Upper lobe of left lung (tissue), 6 donors: Measurements from ENCODE around the gene CTCF. TPM values are rescaled to one million over a fixed set of nuclear protein-coding genes. Genes with fewer than 3 reads are reported as not detected.

Source experiments
- ATAC-seq, 2 donors: fragments of 200-7000 bp; cut with Tn5 transposase; one replicate each; pipeline ENCODE4 v1.9.1; 2022; ENCODE audit warnings: mild to moderate bottlenecking in 2 of 2, moderate library complexity in 2 of 2; ENCODE audit not compliant: low FRiP score in 2 of 2
- DNase-seq, 2 donors: peaks; one replicate each; pipeline ENCODE4 v3.0.0-alpha.2; 2019 to 2020
- H3K27ac ChIP-seq, 4 donors: fragments of 200-600 bp; sonication (generic); one replicate each; pipeline ENCODE4 v1.5.1; 2016 to 2019
- H3K27me3 ChIP-seq, 4 donors: fragments of 200-600 bp; sonication (generic); one replicate each; pipeline ENCODE4 v1.5.1; 2017 to 2019
- H3K36me3 ChIP-seq, 4 donors: fragments of 200-600 bp; sonication (generic); one replicate each; pipeline ENCODE4 v1.5.1; 2016 to 2019
- H3K4me1 ChIP-seq, 4 donors: fragments of 200-600 bp; sonication (generic); one replicate each; pipeline ENCODE4 v1.5.1; 2018 to 2019
- H3K4me3 ChIP-seq, 4 donors: fragments of 200-600 bp; sonication (generic); one replicate each; pipeline ENCODE4 v1.5.1; 2017 to 2019; ENCODE audit warnings: mild to moderate bottlenecking in 2 of 4, moderate library complexity in 1 of 4
- H3K9me3 ChIP-seq, 4 donors: fragments of 200-600 bp; sonication (generic); one replicate each; pipeline ENCODE4 v1.5.1; 2018 to 2019
- CTCF ChIP-seq, 6 experiments: fragments of 450-650 bp in 4 of 6; fragments of 200-600 bp in 2 of 6; sonication (generic) in 2 of 6; IDR thresholded peaks; one replicate each; pipeline ENCODE4 v1.5.1; 2016 to 2019; ENCODE audit warnings: antibody characterized with exemption in 6 of 6
- EP300 ChIP-seq, 4 donors: sonication (generic); formaldehyde crosslinking; IDR thresholded peaks; one replicate each; pipeline ENCODE4 v1.5.1; 2017; ENCODE audit warnings: antibody characterized with exemption in 4 of 4, control low read depth in 2 of 4
- POLR2A ChIP-seq, 4 donors: fragments of 450-650 bp; IDR thresholded peaks; one replicate each; pipeline ENCODE4 v1.5.1; 2016 to 2017; ENCODE audit warnings: antibody characterized with exemption in 4 of 4, mild to moderate bottlenecking in 2 of 4
- POLR2AphosphoS5 ChIP-seq, 2 donors: sonication (generic); formaldehyde crosslinking; IDR thresholded peaks; one replicate each; pipeline ENCODE4 v1.5.1; 2017; ENCODE audit warnings: antibody characterized with exemption in 2 of 2
- WGBS, 2 donors: methylation state at CpG; one replicate each; pipeline ENCODE4 v1.1.5; 2017 to 2018; 5-methylcytosine and 5-hydroxymethylcytosine counted together
- total RNA-seq, 6 donors: library from RNA; depleted of rRNA in 4 of 6; stranded (reverse); fragments of >200 nt in 4 of 6; gene quantifications; one replicate each; pipeline versions ENCODE4 v1.1.0 to v1.2.1, GENCODE V29; 2016 to 2021
- donor health status: DM: no; HTN: no; CAD: no; lungs with moderate emphysema.
- donor health status: DM: no; HTN: yes; CAD: no; lungs with severe emphysema.

CTCF gene
- total RNA-seq, 6 donors from 2014 or later = 29.7 to 42.6 (median 34.2) TPM

GRCh38 chr16:67534431-67534830 lies 27.9 kb upstream of the CTCF start:
- DNase-seq = no peak
- no peaks in the 10 kb centered on the region for H3K27me3 ChIP-seq
- no peak for ATAC-seq
- TF ChIP-seq POLR2AphosphoS5 (IDR thresholded peaks at IDR 0.05) = no peak
- no peak for TF ChIP-seq EP300 (IDR thresholded peaks at IDR 0.05)
- no peak for TF ChIP-seq CTCF (IDR thresholded peaks at IDR 0.05)
- TF ChIP-seq POLR2A (IDR thresholded peaks at IDR 0.05) = no peak
- no peak overlapping the region for H3K27ac ChIP-seq
- peaks cover 48 to 72% (median 60%) of the 10 kb centered on the region in 4 donors for H3K4me1 ChIP-seq
- H3K4me3 ChIP-seq = no peak overlapping the region
- H3K36me3 ChIP-seq = peaks cover 0 to 12% (median 0%) of the 10 kb centered on the region in 4 donors
- H3K9me3 ChIP-seq = no peaks in the 10 kb centered on the region

GRCh38 chr16:67535201-67535600 lies 27.1 kb upstream of the CTCF start:
- Histone ChIP-seq H3K9me3 (no peaks in the 10 kb centered on the region), H3K4me1 (peaks cover 51 to 76% (median 65%) of the 10 kb centered on the region in 4 donors), H3K27me3 (no peaks in the 10 kb centered on the region), H3K27ac (no peak overlapping the region), H3K36me3 (peaks cover 0 to 20% (median 7%) of the 10 kb centered on the region in 4 donors), H3K4me3 (no peak overlapping the region)
- TF ChIP-seq POLR2AphosphoS5 (IDR thresholded peaks at IDR 0.05) = no peak
- no peak for TF ChIP-seq CTCF (IDR thresholded peaks at IDR 0.05)
- no peak for TF ChIP-seq EP300 (IDR thresholded peaks at IDR 0.05)
- TF ChIP-seq POLR2A (IDR thresholded peaks at IDR 0.05) = no peak
- DNase-seq (no peak), ATAC-seq (no peak)
- WGBS, 2 donors = 93 to 94% methylated on average over 2 of the region's 2 CpGs

GRCh38 chr16:67537270-67537635 lies 25.1 kb upstream of the CTCF start:
- no peaks in the 10 kb centered on the region for H3K27me3 ChIP-seq
- peak; percentile 76 to 93 for DNase-seq
- peaks cover 9 to 40% (median 26%) of the 10 kb centered on the region in 4 donors for H3K36me3 ChIP-seq
- peak; percentile 17 to 89 for ATAC-seq
- peak in 1 of 4 donors; percentile 6 for TF ChIP-seq EP300 (IDR thresholded peaks at IDR 0.05)
- peak in 2 of 6 experiments; percentile 1 to 21 for TF ChIP-seq CTCF (IDR thresholded peaks at IDR 0.05)
- TF ChIP-seq POLR2A (IDR thresholded peaks at IDR 0.05) = peak in 3 of 4 donors; percentile 55 to 80 (median 75)
- peak; percentile 46 to 70 for TF ChIP-seq POLR2AphosphoS5 (IDR thresholded peaks at IDR 0.05)
- 1 to 8% methylated on average over 6 to 15 of the region's 32 CpGs for WGBS, 2 donors
- no peaks in the 10 kb centered on the region for H3K9me3 ChIP-seq
- peaks cover 43 to 76% (median 65%) of the 10 kb centered on the region in 4 donors for H3K4me1 ChIP-seq
- H3K4me3 ChIP-seq = peak overlapping the region; percentile 62 to 81 (median 73)
- peak overlapping the region; percentile 92 to 97 (median 96) for H3K27ac ChIP-seq

GRCh38 chr16:67537636-67538591 lies 24.4 kb upstream of the CTCF start:
- peak overlapping the region; percentile 92 to 97 (median 96) for H3K27ac ChIP-seq
- WGBS, 2 donors = 0 to 1% methylated on average over 13 to 65 of the region's 97 CpGs
- DNase-seq = peak; percentile 81 to 94

More at GRCh38 chr16:67537636-67538591, 24.4 kb upstream of the CTCF start:
- peaks cover 42 to 76% (median 68%) of the 10 kb centered on the region in 4 donors for H3K4me1 ChIP-seq
- H3K4me3 ChIP-seq = peak overlapping the region; percentile 62 to 81 (median 73)
- H3K27me3 ChIP-seq = no peaks in the 10 kb centered on the region
- H3K9me3 ChIP-seq = no peaks in the 10 kb centered on the region
- ATAC-seq = peak; percentile 67 to 72
- peaks cover 9 to 47% (median 31%) of the 10 kb centered on the region in 4 donors for H3K36me3 ChIP-seq
- TF ChIP-seq POLR2A (IDR thresholded peaks at IDR 0.05) (peak in 1 of 4 donors; percentile 17), POLR2AphosphoS5 (IDR thresholded peaks at IDR 0.05) (peak; percentile 65 to 68), CTCF (IDR thresholded peaks at IDR 0.05) (peak in 1 of 6 experiments; percentile 6), EP300 (IDR thresholded peaks at IDR 0.05) (no peak)
